CD4-positive, CD25-positive, alpha-beta regulatory T cell (primary cell): ENCODE results near the gene SRF. TPM values are rescaled to one million over a fixed set of nuclear protein-coding genes. Genes with fewer than 3 reads are reported as not detected.

Source experiments
- ATAC-seq, 2 donors: fragments of 150-1000 bp; cut with Tn5 transposase; one replicate each; pipeline ENCODE4 v1.10.0; 2021; ENCODE audit warnings: low read depth in 2 of 2, moderate number of reproducible peaks in 2 of 2, moderate library complexity in 1 of 2
- DNase-seq, 3 donors: peaks; one replicate each; pipeline versions ENCODE4 v3.0.0 to v3.0.0-alpha.2; 2012 to 2022; ENCODE audit warnings: mixed read lengths in 1 of 3
- H3K27ac ChIP-seq: one replicate; pipeline ENCODE4 v1.7.0; 2013; ENCODE audit warnings: mild to moderate bottlenecking, low read length; ENCODE audit not compliant: insufficient read depth, poor library complexity, severe bottlenecking
- H3K27me3 ChIP-seq: one replicate; pipeline ENCODE4 v1.7.0; 2013; ENCODE audit warnings: low read length; ENCODE audit not compliant: control insufficient read depth, insufficient read depth
- H3K36me3 ChIP-seq: one replicate; pipeline ENCODE4 v1.7.0; 2013; ENCODE audit warnings: mild to moderate bottlenecking, low read length, moderate library complexity; ENCODE audit not compliant: control insufficient read depth, insufficient read depth
- H3K4me1 ChIP-seq: 2 replicates; pipeline ENCODE4 v1.7.0; 2013; ENCODE audit warnings: mild to moderate bottlenecking, low read length; ENCODE audit not compliant: insufficient read depth, control insufficient read depth, poor library complexity, severe bottlenecking
- H3K4me3 ChIP-seq: one replicate; pipeline ENCODE4 v1.7.0; 2013; ENCODE audit warnings: low read depth, mild to moderate bottlenecking, low read length, moderate library complexity
- H3K9me3 ChIP-seq, 2 experiments: 1 replicate in 1 of 2; 2 replicates in 1 of 2; pipeline ENCODE4 v1.7.0; 2013; ENCODE audit warnings: low read length in 2 of 2, mild to moderate bottlenecking in 1 of 2, moderate library complexity in 1 of 2; ENCODE audit not compliant: control insufficient read depth in 2 of 2
- H3K27ac Mint-ChIP-seq, 3 donors: one replicate each; pipeline ENCODE4 v1.8.0; 2020 to 2022; ENCODE audit warnings: mild to moderate bottlenecking in 3 of 3, mixed read lengths in 3 of 3, moderate library complexity in 2 of 3
- H3K27me3 Mint-ChIP-seq: one replicate; pipeline ENCODE4 v1.8.0; 2022; ENCODE audit warnings: mild to moderate bottlenecking, mixed read lengths
- H3K36me3 Mint-ChIP-seq: one replicate; pipeline ENCODE4 v1.8.0; 2020; ENCODE audit warnings: mixed read lengths
- H3K4me1 Mint-ChIP-seq, 4 donors: one replicate each; pipeline ENCODE4 v1.8.0; 2020 to 2022; ENCODE audit warnings: mixed read lengths in 4 of 4, mild to moderate bottlenecking in 1 of 4
- H3K4me3 Mint-ChIP-seq, 4 donors: one replicate each; pipeline ENCODE4 v1.8.0; 2020 to 2022; ENCODE audit warnings: mild to moderate bottlenecking in 4 of 4, mixed read lengths in 4 of 4, moderate library complexity in 3 of 4
- H3K9me3 Mint-ChIP-seq, 7 donors: one replicate each; pipeline ENCODE4 v1.8.0; 2020 to 2022; ENCODE audit warnings: mixed read lengths in 7 of 7, mild to moderate bottlenecking in 3 of 7, moderate library complexity in 2 of 7
- polyA plus RNA-seq, 4 donors: library from polyadenylated mRNA; unstranded; fragments of 300-500 nt; fragmentation: Illumina TruSeq; gene quantifications; one replicate each; pipeline ENCODE4 v1.2.3, GENCODE V29; 2021
- total RNA-seq: library from RNA; stranded (reverse); gene quantifications from one replicate; pipeline ENCODE4 v1.2.3, GENCODE V29; 2022

SRF gene
- total and polyA plus RNA-seq, 5 donors from 2014 or later = 3.3 to 24.0 (median 5.0) TPM

DNA sequence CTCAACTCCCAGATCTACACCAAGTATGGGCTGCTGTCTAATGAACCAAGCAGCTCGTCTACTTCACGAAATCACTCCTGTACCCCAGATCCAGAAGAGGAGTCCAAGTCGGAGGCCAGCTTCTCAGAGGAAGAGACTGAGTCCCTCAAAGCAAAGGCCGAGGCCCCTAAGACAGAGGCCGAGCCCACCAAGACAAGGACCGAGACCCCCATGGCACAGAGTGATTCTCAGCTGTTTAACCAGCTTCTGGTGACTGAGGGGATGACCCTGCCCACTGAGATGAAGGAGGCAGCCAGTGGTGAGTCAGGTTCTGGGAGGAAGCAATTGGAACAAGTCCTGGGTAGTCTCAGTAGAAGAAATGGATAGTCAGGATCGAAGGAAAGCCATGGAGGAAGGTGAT lies 16.8 kb downstream of the SRF start:
- H3K4me3 Mint-ChIP-seq = no peak overlapping the region
- no peak for ATAC-seq
- Histone ChIP-seq H3K27ac (no peak overlapping the region), H3K4me3 (no peak overlapping the region), H3K36me3 (peaks cover 43% of the 10 kb centered on the region), H3K4me1 (peaks cover 34% of the 10 kb centered on the region), H3K9me3 (no peaks in the 10 kb centered on the region), H3K27me3 (no peaks in the 10 kb centered on the region)
- H3K36me3 Mint-ChIP-seq = peaks cover 35% of the 10 kb centered on the region
- no peak overlapping the region for H3K27ac Mint-ChIP-seq
- no peaks in the 10 kb centered on the region for H3K27me3 Mint-ChIP-seq
- H3K9me3 Mint-ChIP-seq = peaks cover 0 to 2% (median 0%) of the 10 kb centered on the region in 7 donors
- peaks cover 19 to 57% (median 36%) of the 10 kb centered on the region in 4 donors for H3K4me1 Mint-ChIP-seq
- no peak for DNase-seq

GRCh38 chr6:43188426-43188825 lies 17.4 kb downstream of the SRF start:
- peaks cover 49% of the 10 kb centered on the region for H3K36me3 ChIP-seq

GRCh38 chr6:43189776-43190304 lies 18.8 kb downstream of the SRF start:
- no peaks in the 10 kb centered on the region for H3K27me3 ChIP-seq
- H3K9me3 ChIP-seq = no peaks in the 10 kb centered on the region
- Mint-ChIP-seq H3K36me3 (peaks cover 49% of the 10 kb centered on the region), H3K4me3 (no peak overlapping the region), H3K4me1 (peaks cover 17 to 37% (median 26%) of the 10 kb centered on the region in 4 donors), H3K27ac (peak overlapping the region in 1 of 3 donors; percentile 83), H3K27me3 (no peaks in the 10 kb centered on the region), H3K9me3 (no peaks in the 10 kb centered on the region)
- DNase-seq (no peak), ATAC-seq (no peak)
- no peak overlapping the region for H3K4me3 ChIP-seq
- H3K36me3 ChIP-seq = peaks cover 52% of the 10 kb centered on the region
- no peak overlapping the region for H3K27ac ChIP-seq
- H3K4me1 ChIP-seq = peaks cover 14% of the 10 kb centered on the region

More at GRCh38 chr6:43188426-43188825, 17.4 kb downstream of the SRF start:
- no peak overlapping the region for H3K4me3 Mint-ChIP-seq
- H3K27me3 Mint-ChIP-seq = no peaks in the 10 kb centered on the region
- peaks cover 17 to 51% (median 32%) of the 10 kb centered on the region in 4 donors for H3K4me1 Mint-ChIP-seq
- Histone ChIP-seq H3K4me1 (peaks cover 28% of the 10 kb centered on the region), H3K4me3 (no peak overlapping the region), H3K9me3 (no peaks in the 10 kb centered on the region), H3K27me3 (no peaks in the 10 kb centered on the region), H3K27ac (no peak overlapping the region)
- DNase-seq (no peak), ATAC-seq (no peak)
- H3K9me3 Mint-ChIP-seq = peaks cover 0 to 2% (median 0%) of the 10 kb centered on the region in 7 donors
- no peak overlapping the region for H3K27ac Mint-ChIP-seq
- peaks cover 41% of the 10 kb centered on the region for H3K36me3 Mint-ChIP-seq

DNA sequence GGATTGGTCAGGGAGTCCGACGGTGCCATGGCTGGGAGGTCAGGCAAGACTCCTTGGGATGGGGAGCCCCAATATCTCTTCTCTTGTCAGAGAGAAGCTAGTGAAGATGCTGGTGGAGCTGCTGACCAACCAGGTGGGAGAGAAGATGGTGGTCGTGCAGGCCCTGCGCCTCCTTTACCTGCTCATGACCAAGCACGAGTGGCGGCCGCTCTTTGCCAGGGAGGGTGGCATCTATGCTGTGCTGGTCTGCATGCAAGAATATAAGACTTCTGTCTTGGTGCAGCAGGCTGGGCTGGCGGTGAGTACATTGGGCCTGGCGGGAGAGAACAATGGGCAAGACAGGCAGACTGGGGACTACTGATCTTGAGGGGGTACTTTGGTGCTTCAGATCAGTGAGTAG lies 21.8 kb downstream of the SRF start:
- peaks cover 56% of the 10 kb centered on the region for H3K36me3 Mint-ChIP-seq
- no peaks in the 10 kb centered on the region for H3K9me3 ChIP-seq
- peaks cover 58% of the 10 kb centered on the region for H3K36me3 ChIP-seq
- H3K27ac ChIP-seq = no peak overlapping the region
- H3K27me3 Mint-ChIP-seq = no peaks in the 10 kb centered on the region
- peaks cover 11 to 16% (median 14%) of the 10 kb centered on the region in 4 donors for H3K4me1 Mint-ChIP-seq
- DNase-seq (no peak), ATAC-seq (no peak)
- H3K4me3 ChIP-seq = no peak overlapping the region
- H3K4me3 Mint-ChIP-seq = peak overlapping the region in 1 of 4 donors; percentile 25
- H3K9me3 Mint-ChIP-seq = no peaks in the 10 kb centered on the region
- H3K27me3 ChIP-seq = no peaks in the 10 kb centered on the region
- H3K27ac Mint-ChIP-seq = no peak overlapping the region
- H3K4me1 ChIP-seq = no peaks in the 10 kb centered on the region

DNA sequence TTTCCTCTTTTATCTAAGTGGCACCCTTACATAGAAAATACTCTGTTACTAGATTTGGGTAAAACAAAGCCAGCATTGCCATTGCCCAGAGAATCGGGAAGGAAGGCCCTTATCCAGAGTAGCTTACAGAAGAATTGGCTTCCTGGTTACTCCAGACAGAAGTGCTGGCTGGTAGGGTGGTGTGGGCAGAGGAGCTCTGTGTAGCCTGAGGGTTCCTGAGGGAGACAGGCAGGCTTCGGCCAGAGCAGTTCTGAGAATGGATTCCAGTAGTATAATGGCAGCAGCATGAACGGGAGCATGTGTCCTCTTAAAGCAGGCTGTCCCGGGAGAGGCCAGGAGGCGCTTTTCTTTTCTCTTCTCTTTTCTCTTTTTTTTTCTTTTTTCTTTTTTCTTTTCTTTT lies 22.9 kb downstream of the SRF start:
- Histone ChIP-seq H3K27ac (no peak overlapping the region), H3K4me3 (no peak overlapping the region), H3K4me1 (no peaks in the 10 kb centered on the region), H3K27me3 (no peaks in the 10 kb centered on the region), H3K9me3 (no peaks in the 10 kb centered on the region), H3K36me3 (peaks cover 49% of the 10 kb centered on the region)
- DNase-seq = no peak
- Mint-ChIP-seq H3K4me1 (peaks cover 11 to 12% (median 11%) of the 10 kb centered on the region in 4 donors), H3K27ac (peak overlapping the region in 1 of 3 donors; percentile 38), H3K9me3 (no peaks in the 10 kb centered on the region), H3K4me3 (no peak overlapping the region), H3K36me3 (peaks cover 49% of the 10 kb centered on the region), H3K27me3 (no peaks in the 10 kb centered on the region)
- no peak for ATAC-seq

GRCh38 chr6:43196337-43196736 lies 25.3 kb downstream of the SRF start:
- H3K4me3 Mint-ChIP-seq = no peak overlapping the region
- Histone ChIP-seq H3K4me3 (no peak overlapping the region), H3K27me3 (no peaks in the 10 kb centered on the region), H3K9me3 (no peaks in the 10 kb centered on the region), H3K4me1 (no peaks in the 10 kb centered on the region), H3K27ac (no peak overlapping the region), H3K36me3 (peaks cover 57% of the 10 kb centered on the region)
- no peak for ATAC-seq
- H3K27me3 Mint-ChIP-seq = no peaks in the 10 kb centered on the region
- no peak overlapping the region for H3K27ac Mint-ChIP-seq
- no peak for DNase-seq
- H3K36me3 Mint-ChIP-seq = peaks cover 56% of the 10 kb centered on the region
- H3K9me3 Mint-ChIP-seq = no peaks in the 10 kb centered on the region
- peaks cover 2 to 5% (median 4%) of the 10 kb centered on the region in 4 donors for H3K4me1 Mint-ChIP-seq

GRCh38 chr6:43199912-43200311 lies 28.8 kb downstream of the SRF start:
- ATAC-seq = no peak
- DNase-seq = no peak
- Histone ChIP-seq H3K36me3 (peaks cover 43% of the 10 kb centered on the region), H3K27ac (no peak overlapping the region), H3K4me3 (no peak overlapping the region), H3K27me3 (no peaks in the 10 kb centered on the region), H3K9me3 (no peaks in the 10 kb centered on the region), H3K4me1 (no peaks in the 10 kb centered on the region)
- Mint-ChIP-seq H3K4me3 (no peak overlapping the region), H3K36me3 (peaks cover 57% of the 10 kb centered on the region), H3K9me3 (no peaks in the 10 kb centered on the region), H3K4me1 (peaks cover 0 to 9% (median 2%) of the 10 kb centered on the region in 4 donors), H3K27ac (no peak overlapping the region), H3K27me3 (no peaks in the 10 kb centered on the region)

DNA sequence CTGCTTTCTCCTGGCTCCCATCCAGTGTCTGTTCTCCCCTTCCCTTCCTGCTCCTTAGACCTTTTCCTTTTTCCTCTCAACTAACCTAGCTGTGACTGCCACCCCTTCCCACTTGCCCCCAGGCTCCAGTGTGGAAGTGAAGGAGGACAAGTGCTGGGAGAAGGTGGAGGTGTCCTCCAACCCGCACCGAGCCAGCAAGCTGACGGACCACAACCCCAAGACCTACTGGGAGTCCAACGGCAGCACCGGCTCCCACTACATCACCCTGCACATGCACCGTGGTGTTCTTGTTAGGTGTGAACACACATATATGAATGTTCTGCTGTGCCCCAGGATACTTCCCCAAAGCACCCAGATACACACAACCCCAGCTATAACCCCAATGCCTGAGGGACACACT lies 29.5 kb downstream of the SRF start:
- no peaks in the 10 kb centered on the region for H3K27me3 ChIP-seq
- no peak for ATAC-seq
- no peak overlapping the region for H3K4me3 ChIP-seq
- H3K27ac ChIP-seq = no peak overlapping the region
- DNase-seq = no peak
- peaks cover 39% of the 10 kb centered on the region for H3K36me3 ChIP-seq
- Mint-ChIP-seq H3K27ac (peak overlapping the region in 2 of 3 donors; percentile 19 to 48), H3K9me3 (no peaks in the 10 kb centered on the region), H3K4me1 (peaks cover 0 to 9% (median 2%) of the 10 kb centered on the region in 4 donors), H3K27me3 (no peaks in the 10 kb centered on the region), H3K4me3 (no peak overlapping the region), H3K36me3 (peaks cover 57% of the 10 kb centered on the region)
- H3K9me3 ChIP-seq = no peaks in the 10 kb centered on the region
- H3K4me1 ChIP-seq = no peaks in the 10 kb centered on the region
